ENCODE measurements around the gene SP2. TPM values are rescaled to one million over a fixed set of nuclear protein-coding genes. Genes with fewer than 3 reads are reported as not detected.
A peak's percentile ranks its signal among the peaks of the same experiment; 100 is the strongest.

Gene SP2
- total RNA-seq, 2 experiments from 2014 or later: 5.8 to 22.1 TPM

DNA sequence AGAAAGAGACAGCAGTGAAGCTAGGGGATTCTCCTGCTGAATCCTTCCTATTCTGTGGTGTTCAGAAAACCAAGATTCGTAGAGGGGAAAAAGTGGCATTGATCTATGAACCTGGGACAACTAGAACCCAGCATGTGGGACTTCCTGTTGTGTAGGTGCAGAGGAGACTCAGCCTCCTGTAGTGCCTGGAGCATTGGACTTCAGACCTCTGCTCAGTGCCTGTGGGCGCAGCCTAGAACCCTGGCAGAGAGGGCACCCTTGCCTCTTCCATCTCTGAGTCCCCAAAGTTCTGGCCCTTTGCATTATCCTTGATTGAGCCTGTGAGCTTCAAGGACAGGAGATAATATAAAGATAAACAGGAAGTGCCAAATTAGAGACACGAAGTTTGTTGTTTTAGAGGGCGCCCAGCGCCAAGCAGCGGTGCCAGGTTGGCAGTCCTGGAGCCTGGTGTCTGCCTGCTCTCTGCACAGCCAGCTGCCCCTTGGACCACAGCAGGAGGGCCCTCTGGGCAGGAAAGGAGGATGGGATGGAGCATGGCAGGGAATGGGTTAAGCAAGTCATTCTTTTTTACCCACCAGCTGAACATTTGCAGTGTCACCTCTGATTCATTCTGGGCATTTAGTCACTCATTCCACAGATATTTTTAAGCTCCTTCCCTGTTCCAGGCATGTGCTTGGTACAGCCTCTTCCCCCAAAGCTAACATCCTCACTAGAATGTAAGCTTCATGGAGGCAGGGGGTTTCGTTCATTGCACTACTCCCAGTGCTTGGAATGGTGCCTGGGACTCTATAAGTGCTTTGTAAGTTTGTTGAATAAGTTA is 33.2 kb upstream of the SP2 start:
- intact Hi-C loops (cut with micrococcal nuclease; ENCODE audit: unreplicated experiment): no loop called here
- peak overlapping the region; percentile 42 for H2AFZ ChIP-seq (ENCODE audit: low read length)
- no peaks in the 10 kb centered on the region for H3K9me3 ChIP-seq (ENCODE audit: low read length)
- H3K27ac ChIP-seq (ENCODE audit: low read depth, low read length, poor library complexity, severe bottlenecking): no peak overlapping the region
- POLR2A ChIA-PET: interaction anchor here (1.0 kb wide), 1 partner anchor 20 kb away, joined by 4 read pairs; no protein-coding TSS in a partner anchor
- CTCF ChIA-PET (ENCODE audit: unreplicated experiment): no interaction called here
- H3K4me3 ChIP-seq (ENCODE audit: low read depth, low read length, poor library complexity, severe bottlenecking): no peak overlapping the region
- no peak for TF ChIP-seq EZH2phosphoT487 (IDR thresholded peaks at IDR 0.05; ENCODE audit: borderline replicate concordance, low read depth, low read length)
- TF ChIP-seq, protein P1, sequence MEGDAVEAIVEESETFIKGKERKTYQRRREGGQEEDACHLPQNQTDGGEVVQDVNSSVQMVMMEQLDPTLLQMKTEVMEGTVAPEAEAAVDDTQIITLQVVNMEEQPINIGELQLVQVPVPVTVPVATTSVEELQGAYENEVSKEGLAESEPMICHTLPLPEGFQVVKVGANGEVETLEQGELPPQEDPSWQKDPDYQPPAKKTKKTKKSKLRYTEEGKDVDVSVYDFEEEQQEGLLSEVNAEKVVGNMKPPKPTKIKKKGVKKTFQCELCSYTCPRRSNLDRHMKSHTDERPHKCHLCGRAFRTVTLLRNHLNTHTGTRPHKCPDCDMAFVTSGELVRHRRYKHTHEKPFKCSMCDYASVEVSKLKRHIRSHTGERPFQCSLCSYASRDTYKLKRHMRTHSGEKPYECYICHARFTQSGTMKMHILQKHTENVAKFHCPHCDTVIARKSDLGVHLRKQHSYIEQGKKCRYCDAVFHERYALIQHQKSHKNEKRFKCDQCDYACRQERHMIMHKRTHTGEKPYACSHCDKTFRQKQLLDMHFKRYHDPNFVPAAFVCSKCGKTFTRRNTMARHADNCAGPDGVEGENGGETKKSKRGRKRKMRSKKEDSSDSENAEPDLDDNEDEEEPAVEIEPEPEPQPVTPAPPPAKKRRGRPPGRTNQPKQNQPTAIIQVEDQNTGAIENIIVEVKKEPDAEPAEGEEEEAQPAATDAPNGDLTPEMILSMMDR (conservative IDR thresholded peaks at IDR 0.05; ENCODE audit: low read length): no peak
- no peak overlapping the region for H3K4me2 ChIP-seq (ENCODE audit: low read length)
- H4K20me1 ChIP-seq (ENCODE audit: insufficient read depth, low read length): no peaks in the 10 kb centered on the region
- no peak for DNase-seq (ENCODE audit: low spot score)
- H3K79me2 ChIP-seq (ENCODE audit: insufficient read depth, low read depth, low read length): no peaks in the 10 kb centered on the region
- H3K36me3 ChIP-seq (ENCODE audit: insufficient read depth, low read length): no peaks in the 10 kb centered on the region
- H3K9me2 ChIP-seq (ENCODE audit: insufficient read depth, low read length): no peaks in the 10 kb centered on the region
- peaks cover 4% of the 10 kb centered on the region for H3K4me1 ChIP-seq (ENCODE audit: insufficient read depth, low read length, poor library complexity, severe bottlenecking)
- BruUV-seq (replicated peaks): no TSS peak

DNA sequence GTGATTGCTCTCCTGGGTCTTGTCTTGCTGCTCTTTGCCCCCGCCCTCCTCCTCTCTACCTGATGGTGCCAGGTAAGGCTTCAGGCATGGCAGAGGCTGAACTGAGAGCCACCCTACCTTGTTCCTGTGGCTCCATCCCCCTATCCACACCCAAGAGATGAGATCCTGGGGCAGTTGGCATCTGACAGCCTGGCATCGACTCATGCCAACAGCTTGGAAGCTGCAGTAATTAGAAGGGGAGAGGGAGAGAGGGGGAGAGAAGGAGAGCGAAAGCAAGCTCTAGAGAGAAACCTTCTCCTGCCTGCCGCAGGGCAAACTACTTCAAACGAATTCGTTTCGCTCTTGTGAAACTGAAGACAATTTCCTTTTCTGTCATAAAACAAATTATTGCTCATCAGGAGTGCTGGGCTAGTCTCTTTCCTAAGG is 31.2 kb upstream of the SP2 start:
- Histone ChIP-seq H3K36me3 (ENCODE audit: insufficient read depth, low read length) (no peaks in the 10 kb centered on the region), H3K4me3 (ENCODE audit: low read depth, low read length, poor library complexity, severe bottlenecking) (no peak overlapping the region), H4K20me1 (ENCODE audit: insufficient read depth, low read length) (no peaks in the 10 kb centered on the region), H3K4me2 (ENCODE audit: low read length) (no peak overlapping the region), H3K79me2 (ENCODE audit: insufficient read depth, low read depth, low read length) (no peaks in the 10 kb centered on the region), H3K27ac (ENCODE audit: low read depth, low read length, poor library complexity, severe bottlenecking) (no peak overlapping the region), H3K9me3 (ENCODE audit: low read length) (no peaks in the 10 kb centered on the region), H3K4me1 (ENCODE audit: insufficient read depth, low read length, poor library complexity, severe bottlenecking) (peaks cover 4% of the 10 kb centered on the region), H2AFZ (ENCODE audit: low read length) (no peak overlapping the region), H3K9me2 (ENCODE audit: insufficient read depth, low read length) (no peaks in the 10 kb centered on the region)
- ChIA-PET POLR2A (no interaction called here), CTCF (ENCODE audit: unreplicated experiment) (no interaction called here)
- DNase-seq (ENCODE audit: low spot score): no peak
- TF ChIP-seq, protein P1 (conservative IDR thresholded peaks at IDR 0.05; ENCODE audit: low read length): no peak
- TF ChIP-seq EZH2phosphoT487 (IDR thresholded peaks at IDR 0.05; ENCODE audit: borderline replicate concordance, low read depth, low read length): no peak
- no TSS peak for BruUV-seq (replicated peaks)
- intact Hi-C loops (cut with micrococcal nuclease; ENCODE audit: unreplicated experiment): no loop called here

DNA sequence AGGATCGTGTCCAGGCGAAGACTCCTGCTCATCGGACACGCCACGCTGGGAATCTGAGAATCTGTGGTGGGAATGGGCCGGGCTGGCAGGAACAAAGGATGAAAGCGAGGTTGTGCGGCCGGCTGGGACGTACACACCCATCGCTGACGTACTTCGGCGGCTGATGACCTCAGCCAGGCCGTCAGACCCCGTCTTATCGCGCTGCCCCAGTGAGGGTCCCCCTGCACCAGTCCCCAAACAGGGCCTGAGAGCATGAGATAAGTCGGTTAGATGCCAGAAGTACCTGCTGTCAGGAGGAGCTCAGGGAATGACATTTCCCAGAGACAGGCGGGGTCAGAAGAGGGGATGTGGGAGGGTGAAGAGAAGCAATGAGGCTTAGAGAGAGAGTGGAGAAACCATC is 29.1 kb upstream of the SP2 start:
- ChIA-PET POLR2A (no interaction called here), CTCF (ENCODE audit: unreplicated experiment) (no interaction called here)
- Histone ChIP-seq H3K27ac (ENCODE audit: low read depth, low read length, poor library complexity, severe bottlenecking) (no peak overlapping the region), H3K4me2 (ENCODE audit: low read length) (no peak overlapping the region), H3K79me2 (ENCODE audit: insufficient read depth, low read depth, low read length) (no peaks in the 10 kb centered on the region), H4K20me1 (ENCODE audit: insufficient read depth, low read length) (no peaks in the 10 kb centered on the region), H3K4me3 (ENCODE audit: low read depth, low read length, poor library complexity, severe bottlenecking) (no peak overlapping the region), H3K9me2 (ENCODE audit: insufficient read depth, low read length) (no peaks in the 10 kb centered on the region), H2AFZ (ENCODE audit: low read length) (no peak overlapping the region), H3K36me3 (ENCODE audit: insufficient read depth, low read length) (no peaks in the 10 kb centered on the region), H3K4me1 (ENCODE audit: insufficient read depth, low read length, poor library complexity, severe bottlenecking) (peaks cover 4% of the 10 kb centered on the region), H3K9me3 (ENCODE audit: low read length) (no peaks in the 10 kb centered on the region)
- intact Hi-C loops (cut with micrococcal nuclease; ENCODE audit: unreplicated experiment): no loop called here
- no peak for DNase-seq (ENCODE audit: low spot score)
- BruUV-seq (replicated peaks): no TSS peak
- TF ChIP-seq, protein P1 (conservative IDR thresholded peaks at IDR 0.05; ENCODE audit: low read length): no peak
- no peak for TF ChIP-seq EZH2phosphoT487 (IDR thresholded peaks at IDR 0.05; ENCODE audit: borderline replicate concordance, low read depth, low read length)
